GM10847 (cell line): ENCODE results near the gene SCTR.

Experiments
- POLR2A ChIP-seq: IDR thresholded peaks from 2 replicates; pipeline ENCODE4 v1.6.1; 2011; ENCODE audit not compliant: insufficient read length; ENCODE audit errors: extremely low read depth

The SCTR gene

DNA sequence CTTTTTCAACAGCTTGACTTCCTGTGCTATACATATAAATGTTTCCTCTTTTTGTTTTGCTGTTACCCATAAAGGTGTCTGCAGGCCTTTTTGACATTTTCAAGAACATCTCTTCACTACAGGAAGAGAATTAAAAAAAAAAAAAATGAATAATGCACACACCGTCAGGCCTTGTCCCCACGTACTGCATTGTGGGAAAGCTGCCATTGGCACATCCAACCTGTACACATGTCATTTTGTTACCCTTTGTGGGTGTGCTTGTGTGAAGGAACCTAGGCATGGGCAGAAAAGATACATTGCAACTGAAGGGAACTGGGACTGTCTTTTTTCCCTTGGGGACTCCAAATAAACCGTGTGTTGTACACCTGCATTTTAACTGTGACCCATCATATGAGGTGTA is 109.4 kb downstream of the SCTR start:
- TF ChIP-seq POLR2A = no peak

DNA sequence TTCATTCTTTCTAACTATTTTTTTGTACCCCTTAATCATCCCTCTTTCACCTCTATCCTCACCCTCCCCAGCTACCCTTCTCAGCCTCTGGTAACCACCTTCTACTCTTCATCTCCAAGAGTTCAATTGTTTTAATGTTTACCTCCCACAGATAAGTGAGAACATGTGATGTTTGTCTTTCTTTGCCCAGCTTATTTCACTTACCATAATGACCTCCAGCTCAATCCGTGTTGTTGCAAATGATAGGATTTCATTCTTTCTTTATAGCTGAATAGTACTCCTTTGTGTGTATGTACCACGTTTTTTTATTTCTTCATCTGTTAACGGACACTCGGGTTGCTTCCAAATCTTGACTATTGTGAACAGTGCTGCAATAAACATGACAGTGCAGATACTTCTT is 114.8 kb downstream of the SCTR start:
- TF ChIP-seq POLR2A = no peak

DNA sequence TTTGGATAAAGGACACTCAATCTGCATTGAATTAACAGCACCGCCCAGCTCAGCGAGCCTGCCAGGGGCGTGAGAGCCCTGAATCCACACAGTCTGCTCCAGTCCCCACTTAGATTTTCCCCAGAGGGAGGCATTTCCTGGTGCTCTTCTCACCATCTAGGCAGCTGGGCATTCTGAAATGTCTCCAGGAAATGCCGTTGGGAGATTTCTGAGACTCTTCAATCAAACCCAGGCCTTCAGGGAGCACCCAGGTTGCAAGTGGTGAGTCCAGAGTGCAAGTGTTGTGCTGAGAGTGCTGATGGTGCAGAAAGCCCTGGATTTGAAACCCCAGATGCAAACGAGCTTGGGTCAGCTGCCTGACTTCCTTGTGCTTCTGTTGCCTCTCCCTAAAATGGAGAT is 116.1 kb downstream of the SCTR start:
- no peak for TF ChIP-seq POLR2A

DNA sequence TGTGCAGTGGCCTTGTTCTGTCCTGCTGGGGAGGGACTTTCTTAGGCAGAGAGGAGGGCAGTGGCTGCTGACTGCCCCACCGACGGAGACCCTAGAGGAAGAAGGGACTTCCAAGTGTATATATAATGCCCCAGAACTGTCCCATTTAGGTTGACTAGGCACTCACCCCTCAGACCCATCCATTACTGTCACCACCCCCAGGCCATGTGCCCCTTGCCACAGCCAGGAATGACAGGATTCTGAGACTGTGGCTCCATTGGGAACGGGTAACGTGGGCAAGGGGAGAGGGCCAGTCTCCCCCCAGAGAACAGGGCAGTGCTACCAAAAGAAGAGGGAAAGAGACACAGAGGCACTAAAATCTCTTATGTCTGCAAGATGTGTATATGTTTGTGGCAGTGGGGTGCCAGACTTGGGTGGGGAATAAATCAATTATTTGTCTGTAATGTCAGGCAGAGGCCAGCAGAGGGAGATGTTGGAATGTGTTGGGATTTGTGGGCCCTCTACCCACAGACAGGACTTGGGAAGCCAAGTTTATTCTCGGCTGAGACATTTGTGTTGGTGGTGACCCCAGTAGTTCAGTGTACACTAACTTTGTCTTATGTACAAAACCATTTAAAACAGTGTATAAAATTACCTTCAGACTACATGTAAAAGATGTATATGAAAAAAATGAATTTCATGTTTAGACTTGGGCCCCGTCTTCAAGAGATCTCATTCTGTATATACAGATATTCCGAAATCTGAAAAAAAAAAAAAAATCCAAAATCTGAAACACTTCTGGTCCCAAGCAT is 116.7 kb downstream of the SCTR start:
- TF ChIP-seq POLR2A = no peak

DNA sequence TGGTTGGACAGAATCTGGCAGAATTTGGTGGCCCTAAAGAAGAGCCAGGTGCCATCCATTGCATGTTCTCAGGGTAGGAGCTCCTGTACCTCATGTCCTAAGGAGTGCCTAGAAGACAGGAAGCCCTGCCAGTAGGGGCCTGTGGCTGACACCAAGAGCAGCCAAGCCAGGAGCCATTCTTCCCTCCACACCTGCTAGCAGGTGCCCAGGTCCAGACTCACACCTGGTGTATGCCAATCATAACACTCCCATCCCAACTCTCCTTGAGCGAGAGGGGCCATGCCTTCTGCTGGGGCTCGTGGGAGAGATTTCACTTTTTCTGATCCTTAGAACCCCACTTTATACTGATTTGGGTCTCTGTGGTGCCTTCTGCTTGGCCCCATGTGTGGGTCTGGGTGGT is 119.1 kb downstream of the SCTR start:
- TF ChIP-seq POLR2A = no peak

DNA sequence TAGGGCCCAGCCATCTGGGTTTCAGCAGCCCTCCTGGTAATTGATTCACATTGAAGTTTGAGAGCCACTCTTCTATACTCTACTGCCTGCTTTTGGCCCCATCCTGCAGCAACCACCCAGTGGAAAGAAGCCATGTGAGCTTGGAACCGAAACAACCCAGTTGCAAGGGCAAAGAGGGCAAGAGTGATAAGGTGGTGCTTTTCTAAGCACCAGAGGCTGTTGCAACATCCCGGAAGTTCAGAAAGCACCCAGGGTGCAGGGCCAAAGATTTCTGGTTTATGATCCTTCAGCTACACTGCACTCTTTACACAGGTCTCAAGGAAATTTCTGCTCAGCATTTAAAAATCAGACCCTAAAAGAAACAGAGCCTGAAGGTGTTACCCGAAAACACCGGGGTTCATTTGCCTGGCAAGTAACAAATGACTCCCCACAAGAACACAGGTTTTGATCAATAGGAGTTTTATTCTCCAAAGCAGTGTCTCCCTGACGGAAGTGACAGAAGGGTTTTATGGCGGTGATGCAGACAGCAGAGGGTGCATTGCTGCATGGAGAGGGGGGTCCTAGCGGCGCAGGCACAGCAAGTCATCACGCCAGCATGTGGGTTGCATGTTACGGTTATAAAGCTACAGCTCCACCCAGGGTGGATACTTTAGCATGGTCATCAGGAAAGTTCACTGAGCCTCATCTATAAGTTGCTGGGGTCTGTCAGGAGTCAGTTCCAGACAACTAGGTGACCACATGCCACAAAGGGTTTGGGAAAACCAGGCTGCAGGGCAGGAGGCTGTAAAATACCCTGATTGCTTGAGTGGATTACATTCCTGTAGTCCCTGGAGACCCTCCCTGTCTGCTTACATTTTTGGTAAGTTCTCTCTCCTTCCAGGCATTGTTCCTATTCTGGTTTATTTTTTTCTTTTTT is 121.4 kb downstream of the SCTR start:
- no peak for TF ChIP-seq POLR2A

DNA sequence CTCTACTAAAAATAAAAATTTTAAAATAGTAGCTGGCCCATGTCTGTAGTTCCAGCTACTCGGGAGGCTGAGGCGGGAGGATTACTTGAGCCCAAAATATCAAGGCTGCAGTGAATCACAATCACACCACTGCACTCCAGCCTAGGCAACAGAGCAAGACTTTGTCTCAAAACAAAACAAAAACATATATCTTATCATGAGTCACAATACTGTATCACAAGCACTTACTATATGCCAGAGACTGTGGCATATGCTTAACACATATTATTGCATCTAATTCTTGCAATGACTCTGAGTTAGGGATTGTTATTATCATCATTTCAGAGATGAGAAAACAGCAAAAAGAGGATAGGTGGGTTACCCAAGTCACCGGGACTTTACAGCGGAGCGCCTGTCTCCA is 122.2 kb downstream of the SCTR start:
- TF ChIP-seq POLR2A = no peak

DNA sequence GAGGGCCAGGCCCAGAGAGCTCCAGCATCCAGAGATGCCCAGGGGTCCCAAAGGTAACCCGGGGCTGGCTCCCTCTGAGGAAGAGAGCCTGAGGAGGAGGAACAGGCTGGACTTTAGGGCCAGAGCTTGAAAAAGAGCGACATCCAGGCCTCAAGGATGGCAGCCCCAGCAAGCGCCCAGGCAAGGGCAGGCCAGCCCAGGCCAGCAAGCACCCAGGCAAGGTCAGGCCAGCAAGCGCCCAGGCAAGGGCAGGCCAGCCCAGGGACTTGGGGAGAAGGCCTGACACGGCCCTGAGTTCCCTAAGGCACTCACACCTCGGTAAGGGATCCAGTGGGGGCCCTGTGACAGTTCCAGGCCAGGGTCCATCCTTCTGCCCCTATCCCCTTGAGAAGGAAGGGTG is 127.1 kb downstream of the SCTR start:
- TF ChIP-seq POLR2A = no peak

DNA sequence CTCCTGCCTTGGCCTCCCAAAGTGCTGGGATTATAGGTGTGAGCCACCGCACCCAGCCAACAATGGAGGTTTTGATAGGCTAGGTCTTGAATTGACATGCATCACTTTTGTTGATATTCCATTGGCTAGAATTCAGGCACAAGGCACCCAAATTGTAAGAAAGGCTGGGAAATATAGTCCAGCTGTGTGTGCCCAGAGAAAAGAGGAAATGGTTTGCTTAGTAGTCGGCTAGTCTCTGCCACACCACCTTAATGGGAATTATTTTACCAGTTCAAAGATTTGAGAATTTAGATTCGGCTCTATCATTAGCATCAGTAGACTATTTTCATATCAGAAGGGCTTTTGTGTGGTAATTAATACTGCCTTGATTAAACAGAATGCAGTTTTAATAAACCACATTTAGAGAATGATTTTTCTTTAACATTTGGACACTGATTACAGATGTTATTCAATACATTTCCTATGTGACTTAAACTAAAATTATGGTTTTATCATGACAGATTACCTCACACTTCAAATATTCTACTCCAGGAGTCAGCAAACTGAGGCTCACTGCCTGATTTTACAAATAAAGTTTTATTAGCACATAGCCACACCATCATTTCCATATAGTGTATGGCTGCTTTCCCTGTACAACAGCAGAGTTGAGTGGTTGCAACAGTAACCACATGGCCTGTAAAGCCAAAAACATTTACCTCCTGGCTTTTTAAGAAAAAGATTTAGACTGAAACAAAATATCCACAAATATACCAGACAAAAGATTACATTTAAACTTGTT is 130.1 kb downstream of the SCTR start:
- no peak for TF ChIP-seq POLR2A
